ENCODE results near the gene AGR2.
"Not testable (repeated sequence)": the region's sequence is repeated elsewhere in the genome, so short reads cannot be mapped to it uniquely, and the experiment has no call there.

The AGR2 gene

GRCh38 chr7:16804674-16805439, at the start of gene AGR2:
TSS of gene AGR2 (minus strand) at chr7:16804999. CDS start at chr7:16801796, 3,203 bp downstream.
- Histone ChIP-seq H3K4me2 (ENCODE audit: low read length) (peak within 1 kb of the TSS; percentile 12; the same call in 1 of the 2 replicates), H3K9me3 (ENCODE audit: low read length) (no peaks in the 10 kb centered on the region), H4K20me1 (ENCODE audit: insufficient read depth, low read length) (no peaks in the 10 kb centered on the region), H3K9me2 (ENCODE audit: low read depth, low read length) (no peaks in the 10 kb centered on the region), H3K79me2 (ENCODE audit: insufficient read depth, low read length) (no peaks in the 10 kb centered on the region), H3K27me3 (ENCODE audit: insufficient read depth, low read length) (no peaks in the 10 kb centered on the region), H3K4me1 (ENCODE audit: insufficient read depth, low read length, severe bottlenecking) (peaks cover 41% of the 10 kb centered on the region), H2AFZ (ENCODE audit: low read length) (no peak within 1 kb of the TSS), H3K9ac (ENCODE audit: low read length) (no peak within 1 kb of the TSS; the same call in 1 of the 2 replicates), H3F3A (ENCODE audit: insufficient read depth, low read length) (no peaks in the 10 kb centered on the region), H3K27ac (ENCODE audit: low read depth, low read length, poor library complexity, severe bottlenecking) (no peak within 1 kb of the TSS), H3K4me3 (ENCODE audit: low read depth, low read length, poor library complexity, severe bottlenecking) (peak within 1 kb of the TSS; percentile 28), H3K36me3 (ENCODE audit: insufficient read depth, low read length) (no peaks in the 10 kb centered on the region)
- no peak for TF ChIP-seq CTCF (IDR thresholded peaks at IDR 0.05; ENCODE audit: low read length)
- no peak for TF ChIP-seq EZH2 (IDR thresholded peaks at IDR 0.05; ENCODE audit: borderline replicate concordance, low read length)

- H3K9me3 ChIP-seq (ENCODE audit: low read length); H3K4me2 ChIP-seq (ENCODE audit: low read length); H3K36me3 ChIP-seq (ENCODE audit: insufficient read depth, low read length); H2AFZ ChIP-seq (ENCODE audit: low read length); H3K27me3 ChIP-seq (ENCODE audit: insufficient read depth, low read length); H3K27ac ChIP-seq (ENCODE audit: low read depth, low read length, poor library complexity, severe bottlenecking); H4K20me1 ChIP-seq (ENCODE audit: insufficient read depth, low read length); H3K9ac ChIP-seq (ENCODE audit: low read length); H3K9me2 ChIP-seq (ENCODE audit: low read depth, low read length); H3K79me2 ChIP-seq (ENCODE audit: insufficient read depth, low read length); H3F3A ChIP-seq (ENCODE audit: insufficient read depth, low read length); H3K4me3 ChIP-seq (ENCODE audit: low read depth, low read length, poor library complexity, severe bottlenecking): not testable (repeated sequence)
- peaks cover 27% of the 10 kb centered on the region for H3K4me1 ChIP-seq (ENCODE audit: insufficient read depth, low read length, severe bottlenecking)
These were observed 48.4 kb upstream of the AGR2 start for GRCh38 chr7:16853189-16853588.

GRCh38 chr7:16851829-16852228, 47.0 kb upstream of the AGR2 start:
- Histone ChIP-seq H4K20me1 (ENCODE audit: insufficient read depth, low read length) (no peaks in the 10 kb centered on the region), H3K27ac (ENCODE audit: low read depth, low read length, poor library complexity, severe bottlenecking) (peak overlapping the region; percentile 68), H3K9ac (ENCODE audit: low read length) (no peak overlapping the region; the same call in 1 of the 2 replicates), H3K9me3 (ENCODE audit: low read length) (no peaks in the 10 kb centered on the region), H3K4me3 (ENCODE audit: low read depth, low read length, poor library complexity, severe bottlenecking) (no peak overlapping the region), H3K9me2 (ENCODE audit: low read depth, low read length) (no peaks in the 10 kb centered on the region), H3F3A (ENCODE audit: insufficient read depth, low read length) (no peaks in the 10 kb centered on the region), H3K36me3 (ENCODE audit: insufficient read depth, low read length) (no peaks in the 10 kb centered on the region), H2AFZ (ENCODE audit: low read length) (no peak overlapping the region), H3K4me2 (ENCODE audit: low read length) (peak overlapping the region; percentile 8; the same call in 1 of the 2 replicates), H3K79me2 (ENCODE audit: insufficient read depth, low read length) (no peaks in the 10 kb centered on the region), H3K4me1 (ENCODE audit: insufficient read depth, low read length, severe bottlenecking) (peaks cover 27% of the 10 kb centered on the region), H3K27me3 (ENCODE audit: insufficient read depth, low read length) (no peaks in the 10 kb centered on the region)
- no peak for TF ChIP-seq CTCF (IDR thresholded peaks at IDR 0.05; ENCODE audit: low read length)
- no peak for TF ChIP-seq EZH2 (IDR thresholded peaks at IDR 0.05; ENCODE audit: borderline replicate concordance, low read length)
